T1000 (cell line): ENCODE measurements around the gene SFI1.
"Not testable (repeated sequence)": the region's sequence is repeated elsewhere in the genome, so short reads cannot be mapped to it uniquely, and the experiment has no call there.

Experiments
- DNase-seq: peaks from one replicate; lab custom pipeline; 2025; ENCODE audit warnings: mixed read lengths; lab: John Stamatoyannopoulos, UW

The SFI1 gene

DNA sequence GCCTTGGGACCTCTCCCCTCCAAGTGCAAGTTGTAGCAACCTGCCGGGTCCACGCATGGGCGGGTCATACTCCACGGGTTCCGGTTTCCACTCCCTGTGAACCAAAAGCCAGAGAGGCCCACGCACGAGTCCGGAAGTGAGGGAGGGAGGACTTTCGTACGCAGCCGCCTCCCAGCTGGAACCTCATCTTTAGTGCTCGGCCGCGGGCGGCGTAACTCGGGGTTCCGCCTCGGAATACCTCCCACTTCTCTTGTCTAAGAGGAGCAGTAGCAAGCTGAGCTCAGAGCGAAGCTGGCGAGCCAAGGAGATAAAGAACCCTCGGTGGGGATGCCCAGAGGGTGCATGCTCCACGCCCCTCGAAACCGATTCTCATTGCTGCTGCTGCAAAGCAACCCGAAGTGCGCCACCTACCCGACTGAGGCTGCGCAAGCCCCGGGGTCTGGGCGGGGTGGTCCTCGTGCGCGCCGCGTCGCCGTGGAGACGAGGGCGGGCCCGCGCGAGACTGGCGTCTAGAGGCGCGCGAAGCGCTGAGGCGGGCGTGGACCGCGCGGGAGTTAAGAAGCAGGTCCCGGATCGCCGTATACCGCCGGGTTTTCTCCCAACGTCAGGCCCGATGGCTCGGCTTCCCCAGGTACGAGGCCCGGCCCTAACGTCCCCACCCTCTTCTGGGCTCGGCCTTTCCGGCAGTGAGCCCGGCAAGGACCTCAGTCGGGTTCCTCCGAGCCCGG lies at the start of gene SFI1:
SFI1 (plus strand) TSS at position 530 of the 728 bp plus-strand sequence. CDS start 11,749 bp downstream, outside the sequence.
- peak; percentile 88 for DNase-seq

DNA sequence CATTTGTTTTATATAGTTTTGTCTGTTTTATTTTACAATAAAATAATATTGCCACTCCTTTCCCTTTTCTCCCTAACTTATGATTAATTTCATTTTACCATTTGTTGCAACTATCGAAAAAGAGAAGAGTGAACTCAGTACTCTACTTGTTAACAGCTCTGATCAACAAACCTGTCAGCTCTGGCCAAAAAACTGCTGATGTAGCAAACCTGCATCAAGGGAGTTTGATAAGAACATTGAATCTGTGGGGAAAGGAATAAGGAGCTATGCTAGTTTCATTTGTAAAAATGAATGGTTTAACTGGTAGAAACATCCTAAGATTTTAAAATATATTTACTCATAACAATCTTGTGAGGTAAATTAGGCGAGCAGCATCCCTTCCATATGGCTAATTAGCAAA lies 49.6 kb upstream of the SFI1 start:
- DNase-seq = no peak

DNA sequence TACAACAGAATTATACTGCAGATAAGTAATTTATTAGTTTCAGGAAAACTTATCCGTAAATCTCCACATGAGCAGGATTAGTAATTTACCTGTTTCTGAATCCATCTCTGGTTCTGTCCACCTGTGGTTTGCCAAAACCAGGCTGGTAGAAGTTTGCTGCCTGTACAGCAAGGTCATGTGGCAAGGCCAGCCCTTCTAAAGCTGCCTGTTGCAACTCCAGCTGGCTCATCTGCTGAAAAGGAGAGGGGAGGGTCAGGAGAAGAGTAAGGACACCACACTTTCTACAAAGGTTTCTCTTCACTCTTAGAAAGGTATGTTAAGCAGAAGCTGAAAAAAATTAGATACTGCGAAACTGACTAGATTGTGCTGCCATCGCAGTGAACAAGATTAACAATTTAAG lies 49.0 kb upstream of the SFI1 start:
- no peak for DNase-seq

- DNase-seq = no peak
Observed at GRCh38 chr22:31448382-31448781, 48.0 kb upstream of the SFI1 start.

DNA sequence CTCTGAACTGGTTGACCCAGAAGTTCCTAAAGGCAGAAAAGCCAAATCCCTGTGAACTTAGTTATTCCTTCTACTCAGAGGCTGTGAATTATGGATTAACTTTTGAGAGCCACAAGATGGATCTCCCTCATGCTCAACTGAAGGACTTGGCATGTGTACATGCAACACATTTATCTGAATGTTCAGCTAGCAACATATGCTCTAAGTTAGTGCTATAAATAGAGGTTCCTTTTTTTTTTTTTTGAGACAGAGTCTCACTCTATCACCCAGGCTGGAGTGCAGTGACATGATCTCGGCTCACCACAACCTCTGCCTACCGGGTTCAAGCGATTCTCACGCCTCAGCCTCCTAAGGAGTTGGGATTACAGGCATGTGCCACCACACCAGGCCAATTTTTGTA lies 46.8 kb upstream of the SFI1 start:
- DNase-seq = no peak

DNA sequence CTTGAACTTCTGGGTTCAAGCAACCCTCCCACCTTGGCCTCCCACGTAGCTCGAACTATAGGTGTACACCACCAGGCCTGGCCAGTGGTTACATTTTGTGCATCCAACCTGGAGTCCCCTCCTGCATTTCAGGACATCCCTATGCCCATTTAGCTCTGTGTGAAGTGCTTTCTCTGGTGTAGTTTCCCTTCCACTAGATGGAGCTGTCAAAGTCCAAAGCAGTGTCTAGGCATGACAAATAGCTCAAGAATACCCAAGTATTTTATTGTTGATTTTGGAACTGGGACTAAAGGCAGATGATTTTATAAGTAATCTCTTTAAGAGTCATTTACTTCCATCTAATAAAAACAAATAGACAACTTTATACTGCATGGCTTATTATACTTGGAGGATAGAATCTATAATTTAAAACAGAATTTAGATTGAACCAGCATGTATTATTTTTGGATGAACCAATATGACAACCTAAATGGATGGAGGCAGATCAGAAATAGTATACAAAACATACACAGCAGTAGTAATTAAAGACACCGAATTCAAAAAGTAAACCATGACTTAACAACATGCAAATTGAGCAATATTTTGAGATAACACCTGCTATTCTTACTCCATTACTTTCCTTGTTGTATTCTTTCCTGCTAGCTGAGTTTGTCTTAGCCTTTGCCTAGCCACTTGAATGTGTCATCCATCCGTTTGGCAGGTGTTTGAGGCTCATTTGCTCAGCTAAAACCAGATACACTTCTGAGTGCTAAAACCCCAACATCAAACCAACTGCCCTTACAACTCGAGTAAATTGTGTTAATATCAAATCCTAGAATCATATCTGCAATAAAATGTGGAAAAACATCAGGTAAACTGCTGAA lies 44.4 kb upstream of the SFI1 start:
- DNase-seq = no peak

GRCh38 chr22:31461699-31462098 lies 34.6 kb upstream of the SFI1 start:
- DNase-seq = no peak

DNA sequence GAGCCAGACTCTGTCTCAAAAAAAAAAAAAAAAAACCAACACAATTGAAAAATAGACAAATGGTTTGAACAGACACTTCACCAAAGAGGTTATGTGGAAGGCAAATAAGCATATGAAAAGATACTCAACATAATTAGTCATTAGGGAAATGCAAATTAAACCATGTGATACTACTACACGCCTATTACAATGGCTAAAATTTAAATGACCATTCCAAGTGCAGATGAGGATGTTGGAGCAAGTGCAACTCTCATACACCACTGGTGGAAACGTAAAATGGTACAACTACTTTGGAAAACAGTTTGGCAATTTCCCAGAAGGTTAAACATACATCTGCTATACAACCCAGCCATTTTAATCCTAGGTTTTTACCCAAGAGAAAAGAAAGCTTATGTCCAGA lies 31.0 kb upstream of the SFI1 start:
- no peak for DNase-seq

- no peak for DNase-seq
Observed at GRCh38 chr22:31474743-31475142, 21.6 kb upstream of the SFI1 start.

- DNase-seq = no peak
Observed at GRCh38 chr22:31475800-31476199, 20.5 kb upstream of the SFI1 start.

DNA sequence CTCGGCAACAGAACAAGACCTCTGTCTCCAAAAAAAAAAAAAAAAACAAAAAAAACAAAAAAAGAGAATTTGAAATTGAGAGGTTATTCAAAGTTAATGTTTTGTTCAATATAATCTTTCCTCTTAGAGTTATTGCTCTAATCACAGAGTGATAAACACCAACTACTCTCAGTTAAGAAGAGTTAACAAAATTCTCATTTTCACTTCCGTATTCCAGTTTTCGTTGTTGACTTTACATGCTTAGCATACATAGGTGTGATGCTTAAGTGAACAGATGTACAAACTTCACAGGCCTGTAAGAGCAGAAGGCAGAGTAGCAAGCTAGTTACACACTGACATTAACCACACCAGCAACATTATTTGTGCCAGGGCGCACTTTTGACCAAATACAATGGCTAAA lies 19.0 kb upstream of the SFI1 start:
- DNase-seq = no peak

GRCh38 chr22:31481129-31481528 lies 15.2 kb upstream of the SFI1 start:
- DNase-seq = no peak

DNA sequence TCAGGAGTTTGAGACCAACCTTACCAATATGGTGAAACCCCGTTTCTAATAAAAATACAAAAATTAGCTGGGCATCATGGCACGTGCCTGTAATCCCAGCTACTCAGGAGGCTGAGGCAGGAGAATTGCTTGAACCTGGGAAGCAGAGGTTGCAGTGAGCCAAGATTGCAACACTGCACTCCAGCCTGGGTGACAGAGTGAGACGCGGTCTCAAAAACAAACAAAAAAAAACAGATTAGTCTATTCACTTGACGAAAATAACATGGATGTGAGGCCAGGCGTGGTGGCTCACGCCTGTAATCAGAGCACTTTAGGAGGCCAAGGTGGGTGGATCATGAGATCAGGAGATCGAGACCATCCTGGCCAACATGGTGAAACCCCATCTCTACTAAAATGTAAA lies 13.9 kb upstream of the SFI1 start:
- not testable (repeated sequence) for DNase-seq

DNA sequence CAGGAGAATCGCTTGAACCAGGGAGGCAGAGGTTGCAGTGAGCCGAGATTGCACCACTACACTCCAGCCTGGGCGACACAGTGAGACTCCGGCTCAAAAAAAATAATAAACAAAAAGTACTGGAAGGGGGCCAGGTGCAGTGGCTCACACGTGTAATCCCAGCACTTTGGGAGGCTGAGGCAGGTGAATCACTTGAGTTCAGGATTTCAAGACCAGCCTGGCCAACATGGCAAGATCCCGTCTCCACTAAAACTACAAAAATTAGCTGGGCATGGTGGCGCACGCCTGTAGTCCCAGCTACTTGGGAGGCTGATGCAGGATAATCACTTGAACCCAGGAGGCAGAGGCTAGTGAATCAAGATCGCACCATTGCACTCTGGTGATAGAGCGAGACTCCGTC lies 10.0 kb upstream of the SFI1 start:
- not testable (repeated sequence) for DNase-seq

DNA sequence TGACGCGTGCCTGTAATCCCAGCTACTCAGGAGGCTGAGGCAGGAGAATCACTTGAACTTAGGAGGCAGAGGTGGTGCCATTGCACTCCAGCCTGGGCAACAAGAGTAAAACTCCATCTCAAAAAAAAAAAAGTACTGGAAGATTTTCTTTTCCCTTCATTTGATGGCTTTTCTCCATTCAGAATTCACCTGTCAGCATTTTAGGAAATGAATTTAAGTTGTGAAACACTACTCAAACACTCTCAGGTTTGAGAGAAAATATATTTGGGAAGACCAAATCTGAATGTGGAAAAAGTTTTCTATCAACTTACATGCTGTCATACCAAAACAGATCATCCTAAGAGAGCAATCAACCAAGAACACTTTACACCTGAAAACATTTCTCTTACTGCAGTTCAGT lies 9.4 kb upstream of the SFI1 start:
- no peak for DNase-seq

DNA sequence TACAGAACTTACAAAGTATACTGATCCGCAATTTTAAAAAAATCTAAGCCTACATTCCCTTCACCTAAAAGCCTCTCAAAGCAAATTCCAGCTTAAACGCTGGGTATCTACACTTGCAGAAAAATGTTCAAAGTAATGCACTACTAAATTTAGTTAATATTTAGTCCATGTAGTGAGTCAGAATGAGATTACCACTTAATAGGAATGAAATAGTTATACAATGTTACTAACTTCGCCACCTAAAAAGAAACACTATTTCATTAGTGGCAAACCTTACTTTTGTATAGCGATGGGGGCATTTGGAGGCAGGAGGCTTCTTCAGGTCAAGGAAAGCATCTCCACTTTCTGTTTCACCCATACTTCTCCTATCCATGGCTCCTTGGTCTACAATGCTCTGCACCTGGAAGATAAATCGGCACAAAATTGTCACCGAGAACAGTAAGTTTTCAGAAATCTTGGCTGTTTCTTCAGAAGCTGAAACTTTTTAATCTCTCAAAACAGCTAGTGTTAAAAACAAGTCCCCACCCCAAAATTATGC lies 7.9 kb upstream of the SFI1 start:
- no peak for DNase-seq

DNA sequence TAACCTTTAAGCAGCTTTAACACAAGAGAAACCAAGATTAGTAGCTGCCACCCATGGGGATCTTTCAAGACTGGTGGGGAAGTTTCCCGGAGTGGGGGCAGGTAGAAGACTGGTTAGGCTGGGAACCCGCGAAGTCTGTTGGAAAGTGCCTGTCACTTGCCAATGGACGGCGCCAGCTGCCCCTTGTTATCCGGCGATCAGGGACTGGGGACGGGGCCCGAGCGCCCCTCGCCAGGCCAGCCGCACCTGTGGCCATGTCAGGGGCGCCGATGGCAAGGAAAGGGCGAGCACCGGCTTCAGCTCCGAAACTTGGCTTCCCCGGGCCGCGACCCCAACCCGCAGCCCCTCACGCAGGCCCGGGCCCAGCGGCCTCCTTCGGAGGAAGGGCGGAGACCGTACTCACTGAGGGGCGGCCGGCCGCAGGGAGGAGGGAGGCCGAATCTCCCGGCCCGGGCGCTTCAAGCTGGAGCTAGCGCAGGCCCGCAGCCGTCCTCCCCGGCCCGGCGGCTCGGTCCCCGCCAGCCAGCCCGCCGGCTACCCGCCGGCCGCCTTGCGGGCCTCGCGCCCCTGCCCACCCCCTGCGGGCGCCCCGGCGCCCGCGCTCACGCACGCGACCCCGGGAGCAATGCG lies 7.2 kb upstream of the SFI1 start:
- DNase-seq = no peak

DNA sequence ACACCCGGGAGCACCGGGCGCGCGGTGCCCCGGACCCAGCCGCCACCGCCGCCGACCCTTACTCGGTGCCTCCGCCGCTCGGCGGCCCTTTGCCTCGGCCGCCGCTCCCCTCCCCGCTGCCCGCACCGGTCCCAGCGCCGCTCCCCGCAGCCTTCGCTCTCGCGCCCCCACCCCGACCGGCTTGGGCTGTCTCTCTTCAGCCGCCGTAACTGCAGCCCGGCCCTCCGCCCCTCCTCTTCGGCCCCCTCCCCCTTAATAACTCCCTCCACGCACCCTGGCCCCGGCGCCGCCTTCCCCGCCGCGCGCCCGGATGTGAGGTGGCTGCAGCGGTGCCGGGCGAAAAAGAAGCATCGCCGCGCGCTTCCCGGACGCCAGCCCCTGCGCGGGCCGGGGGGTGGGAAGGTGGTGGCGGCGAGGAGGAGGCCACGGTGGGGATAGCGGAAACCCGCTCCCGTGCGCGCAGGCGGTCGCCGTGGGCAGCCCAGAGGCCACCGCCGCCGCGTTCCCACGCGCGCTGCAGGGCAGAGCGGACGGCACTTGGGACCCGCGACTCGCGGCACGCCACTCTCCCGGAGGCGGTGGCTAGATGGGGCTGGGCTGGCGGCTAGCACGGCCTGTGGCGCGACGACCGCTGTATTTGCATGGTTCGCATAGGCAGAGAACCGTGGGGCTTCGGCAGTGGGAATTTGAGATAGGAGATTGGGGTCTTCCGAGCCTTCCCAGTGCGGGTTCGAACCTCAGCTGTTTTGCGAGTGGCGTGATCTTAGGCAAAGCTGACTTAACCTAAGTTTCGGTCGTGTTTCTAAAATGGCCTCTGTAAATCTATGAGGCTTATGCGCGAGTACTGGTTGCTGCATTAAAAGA lies 6.5 kb upstream of the SFI1 start, which contains the start of gene EIF4ENIF1:
EIF4ENIF1 (minus strand) TSS at position 211 of the 864 bp plus-strand sequence. CDS start 1,124 bp downstream, outside the sequence.
- peak; percentile 84 for DNase-seq

DNA sequence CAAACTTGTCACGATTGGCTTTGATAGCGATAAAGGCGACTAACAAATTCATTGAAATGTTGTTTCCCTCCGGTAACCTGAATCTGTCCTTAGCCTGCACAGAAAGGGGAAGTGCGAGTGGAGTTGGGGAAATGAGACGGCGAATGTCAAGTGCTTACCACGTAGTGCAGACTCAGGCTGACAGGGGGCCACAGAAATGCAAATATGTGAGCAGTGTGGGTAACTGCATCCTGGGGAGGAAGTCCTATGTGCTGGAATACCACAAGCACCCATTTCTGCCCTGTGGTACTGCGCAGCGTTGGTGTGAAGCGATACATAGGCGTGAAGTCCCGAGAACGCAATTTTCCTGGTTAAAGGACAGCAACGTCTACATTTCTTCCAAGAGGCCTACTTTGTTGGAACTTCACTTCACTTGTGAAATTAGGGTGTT lies 5.8 kb upstream of the SFI1 start:
- peak; percentile 29 for DNase-seq

DNA sequence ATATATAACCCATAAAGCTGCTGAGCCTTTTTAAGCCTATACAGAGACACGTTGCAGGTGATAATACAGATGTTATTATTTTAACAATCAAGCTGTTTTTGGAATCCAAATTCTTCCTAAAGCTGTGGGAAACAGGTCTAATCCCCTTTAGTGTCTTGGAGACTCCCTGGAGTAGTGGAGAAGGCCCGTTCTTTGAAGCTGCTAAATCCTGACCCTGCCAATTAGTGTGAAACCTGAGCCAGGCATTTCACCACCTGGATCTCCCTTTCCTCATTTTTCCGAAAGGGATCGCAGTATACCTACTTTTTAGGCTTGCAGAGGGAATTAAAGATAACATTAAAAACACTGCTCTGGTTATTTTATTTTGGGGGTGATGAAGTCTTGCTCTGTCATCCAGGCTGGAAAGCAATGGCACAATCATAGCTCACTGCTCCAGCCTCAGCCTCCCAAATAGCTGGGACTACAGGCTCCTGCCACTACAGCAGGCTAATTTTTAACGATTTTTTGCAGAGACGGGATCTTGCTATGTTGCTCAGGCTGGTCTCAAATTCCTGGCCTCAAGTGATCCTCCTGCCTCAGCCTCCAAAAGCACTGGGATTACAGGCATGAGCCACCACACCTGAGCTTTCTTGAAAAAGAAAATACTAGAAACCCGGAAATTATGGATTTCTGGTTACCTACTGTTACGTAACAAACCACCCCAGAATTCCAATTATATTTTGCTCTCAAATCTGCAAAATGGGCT lies 4.9 kb upstream of the SFI1 start:
- no peak for DNase-seq

DNA sequence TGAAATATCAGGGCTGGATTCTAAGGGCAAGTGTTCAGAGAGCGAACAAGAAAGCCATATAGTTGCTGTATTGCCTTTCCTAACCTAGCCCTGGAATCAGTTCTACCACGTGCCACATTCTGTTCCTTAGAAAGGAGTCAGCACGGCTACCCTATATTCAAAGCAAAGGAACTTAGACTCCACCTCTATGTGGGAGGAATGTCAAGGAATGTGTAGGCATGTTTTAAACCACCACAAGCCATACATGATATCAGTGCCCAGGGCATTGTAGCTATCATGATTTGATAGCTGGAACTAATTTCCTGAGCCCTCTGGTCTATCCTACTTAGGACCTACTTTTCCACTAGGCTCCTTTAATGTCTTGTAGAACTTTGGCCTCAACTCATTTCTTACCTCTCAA lies 4.2 kb upstream of the SFI1 start:
- no peak for DNase-seq
